ENCODE measurements around the gene ARHGAP36. TPM values are rescaled to one million over a fixed set of nuclear protein-coding genes. Genes with fewer than 3 reads are reported as not detected.

Gene ARHGAP36
- polyA plus RNA-seq, 3 donors, result not detected

DNA sequence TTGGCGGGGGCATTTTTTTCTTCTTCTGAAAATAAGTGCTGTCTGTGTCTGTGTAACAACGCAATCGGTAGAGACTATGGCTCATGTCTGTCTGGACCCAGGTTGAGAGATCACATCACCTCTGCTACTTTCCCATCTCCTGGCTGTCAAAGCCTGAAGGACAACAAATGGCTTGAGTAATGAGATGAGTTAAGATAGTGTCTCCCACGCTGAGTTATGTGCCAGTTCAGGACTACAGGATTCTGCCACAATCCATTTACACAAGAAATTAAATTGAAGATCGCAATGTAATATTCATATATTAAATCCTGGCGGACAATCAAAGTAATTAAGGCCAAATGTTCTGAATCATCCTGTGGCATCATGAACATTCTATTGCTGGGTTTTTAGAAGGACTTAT lies 16.5 kb upstream of the ARHGAP36 start:
- H3K4me3 ChIP-seq (replicated peaks in 1 of 3; ENCODE audit: low read depth in 2 of 3, low read length in 3 of 3), result no peak overlapping the region
- H3K79me2 ChIP-seq (ENCODE audit: insufficient read depth, low read length), result no peaks in the 10 kb centered on the region
- H3K4me3 Mint-ChIP-seq, result no peak overlapping the region
- DNase-seq, result no peak
- intact Hi-C loops (cut with micrococcal nuclease), result no loop called here
- H3K4me1 Mint-ChIP-seq, result no peaks in the 10 kb centered on the region
- no peak overlapping the region for H3K27ac Mint-ChIP-seq
- H4K20me1 ChIP-seq (ENCODE audit: insufficient read depth, low read length), result no peaks in the 10 kb centered on the region
- no peaks in the 10 kb centered on the region for H3K36me3 ChIP-seq (replicated peaks in 1 of 2; ENCODE audit: control insufficient read depth in 1 of 2, insufficient read depth in 2 of 2, low read length in 2 of 2)
- no peak overlapping the region for H3K9ac ChIP-seq (ENCODE audit: insufficient read depth, low read length, poor library complexity, severe bottlenecking)
- H3K27ac ChIP-seq (ENCODE audit: low read depth in 1 of 2, low read length in 2 of 2), result no peak overlapping the region
- no peaks in the 10 kb centered on the region for H3K36me3 Mint-ChIP-seq
- no peak overlapping the region for H3K4me2 ChIP-seq (replicated peaks; ENCODE audit: extremely low read depth, low read length, poor library complexity, severe bottlenecking)
- H3K9me3 Mint-ChIP-seq, result peaks cover 0 to 1% (median 0%) of the 10 kb centered on the region in 7 donors
- WGBS (ENCODE audit: insufficient coverage), result no CpG with 5 or more reads among the region's 6 CpGs
- no peaks in the 10 kb centered on the region for H3K4me1 ChIP-seq (ENCODE audit: control insufficient read depth in 1 of 2, insufficient read depth in 2 of 2, low read length in 2 of 2)
- TF ChIP-seq, protein P1, sequence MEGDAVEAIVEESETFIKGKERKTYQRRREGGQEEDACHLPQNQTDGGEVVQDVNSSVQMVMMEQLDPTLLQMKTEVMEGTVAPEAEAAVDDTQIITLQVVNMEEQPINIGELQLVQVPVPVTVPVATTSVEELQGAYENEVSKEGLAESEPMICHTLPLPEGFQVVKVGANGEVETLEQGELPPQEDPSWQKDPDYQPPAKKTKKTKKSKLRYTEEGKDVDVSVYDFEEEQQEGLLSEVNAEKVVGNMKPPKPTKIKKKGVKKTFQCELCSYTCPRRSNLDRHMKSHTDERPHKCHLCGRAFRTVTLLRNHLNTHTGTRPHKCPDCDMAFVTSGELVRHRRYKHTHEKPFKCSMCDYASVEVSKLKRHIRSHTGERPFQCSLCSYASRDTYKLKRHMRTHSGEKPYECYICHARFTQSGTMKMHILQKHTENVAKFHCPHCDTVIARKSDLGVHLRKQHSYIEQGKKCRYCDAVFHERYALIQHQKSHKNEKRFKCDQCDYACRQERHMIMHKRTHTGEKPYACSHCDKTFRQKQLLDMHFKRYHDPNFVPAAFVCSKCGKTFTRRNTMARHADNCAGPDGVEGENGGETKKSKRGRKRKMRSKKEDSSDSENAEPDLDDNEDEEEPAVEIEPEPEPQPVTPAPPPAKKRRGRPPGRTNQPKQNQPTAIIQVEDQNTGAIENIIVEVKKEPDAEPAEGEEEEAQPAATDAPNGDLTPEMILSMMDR (IDR thresholded peaks at IDR 0.05), result no peak
- peaks cover 2 to 7% (median 6%) of the 10 kb centered on the region in 3 donors for H3K27me3 Mint-ChIP-seq (ENCODE audit: low read depth in 3 of 3)
- H2AFZ ChIP-seq (ENCODE audit: insufficient read depth, low read depth, low read length, poor library complexity, severe bottlenecking), result no peak overlapping the region
- no peaks in the 10 kb centered on the region for H3K27me3 ChIP-seq (ENCODE audit: control insufficient read depth in 2 of 2, insufficient read depth in 2 of 2, low read length in 2 of 2)
- no peaks in the 10 kb centered on the region for H3K9me3 ChIP-seq (replicated peaks in 1 of 2; ENCODE audit: control insufficient read depth in 1 of 2, insufficient read depth in 1 of 2, low read length in 2 of 2)

DNA sequence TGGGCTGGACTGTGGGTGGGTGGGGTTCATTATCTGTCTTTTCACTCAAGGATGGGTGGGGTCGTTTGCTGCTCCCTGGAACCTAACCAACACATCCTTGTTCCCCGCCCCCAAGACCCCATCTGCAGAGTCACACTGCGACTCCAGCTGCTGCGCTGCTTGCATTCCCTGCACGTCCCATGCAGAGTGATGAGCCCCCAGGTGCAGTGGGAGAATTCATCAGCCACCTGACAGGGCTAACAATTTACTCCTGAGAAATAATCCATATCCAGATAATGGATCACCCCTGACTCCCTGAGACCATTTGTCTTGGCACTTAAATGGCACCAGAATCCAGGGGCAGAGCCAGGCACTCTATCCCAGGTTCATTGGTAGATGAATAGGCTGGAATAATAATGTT lies 12.4 kb upstream of the ARHGAP36 start:
- Histone ChIP-seq H3K79me2 (ENCODE audit: insufficient read depth, low read length) (no peaks in the 10 kb centered on the region), H3K4me2 (replicated peaks; ENCODE audit: extremely low read depth, low read length, poor library complexity, severe bottlenecking) (no peak overlapping the region), H3K4me1 (ENCODE audit: control insufficient read depth in 1 of 2, insufficient read depth in 2 of 2, low read length in 2 of 2) (no peaks in the 10 kb centered on the region), H3K4me3 (replicated peaks in 1 of 3; ENCODE audit: low read depth in 2 of 3, low read length in 3 of 3) (no peak overlapping the region), H3K9me3 (replicated peaks in 1 of 2; ENCODE audit: control insufficient read depth in 1 of 2, insufficient read depth in 1 of 2, low read length in 2 of 2) (no peaks in the 10 kb centered on the region), H3K27me3 (ENCODE audit: control insufficient read depth in 2 of 2, insufficient read depth in 2 of 2, low read length in 2 of 2) (no peaks in the 10 kb centered on the region), H3K9ac (ENCODE audit: insufficient read depth, low read length, poor library complexity, severe bottlenecking) (no peak overlapping the region), H2AFZ (ENCODE audit: insufficient read depth, low read depth, low read length, poor library complexity, severe bottlenecking) (no peak overlapping the region), H4K20me1 (ENCODE audit: insufficient read depth, low read length) (no peaks in the 10 kb centered on the region), H3K27ac (ENCODE audit: low read depth in 1 of 2, low read length in 2 of 2) (no peak overlapping the region), H3K36me3 (replicated peaks in 1 of 2; ENCODE audit: control insufficient read depth in 1 of 2, insufficient read depth in 2 of 2, low read length in 2 of 2) (no peaks in the 10 kb centered on the region)
- intact Hi-C loops (cut with micrococcal nuclease), result no loop called here
- WGBS (ENCODE audit: insufficient coverage), result no CpG with 5 or more reads among the region's 5 CpGs
- DNase-seq, result no peak
- H3K27me3 Mint-ChIP-seq (ENCODE audit: low read depth in 3 of 3), result peaks cover 2 to 8% (median 4%) of the 10 kb centered on the region in 3 donors
- H3K4me1 Mint-ChIP-seq, result no peaks in the 10 kb centered on the region
- H3K27ac Mint-ChIP-seq, result no peak overlapping the region
- no peaks in the 10 kb centered on the region for H3K36me3 Mint-ChIP-seq
- peaks cover 0 to 1% (median 0%) of the 10 kb centered on the region in 7 donors for H3K9me3 Mint-ChIP-seq
- TF ChIP-seq, protein P1 (IDR thresholded peaks at IDR 0.05), result no peak
- H3K4me3 Mint-ChIP-seq, result no peak overlapping the region

All from CD14-positive monocyte (primary cell).